ENCODE measurements around the gene ZNF277.

Gene ZNF277

DNA sequence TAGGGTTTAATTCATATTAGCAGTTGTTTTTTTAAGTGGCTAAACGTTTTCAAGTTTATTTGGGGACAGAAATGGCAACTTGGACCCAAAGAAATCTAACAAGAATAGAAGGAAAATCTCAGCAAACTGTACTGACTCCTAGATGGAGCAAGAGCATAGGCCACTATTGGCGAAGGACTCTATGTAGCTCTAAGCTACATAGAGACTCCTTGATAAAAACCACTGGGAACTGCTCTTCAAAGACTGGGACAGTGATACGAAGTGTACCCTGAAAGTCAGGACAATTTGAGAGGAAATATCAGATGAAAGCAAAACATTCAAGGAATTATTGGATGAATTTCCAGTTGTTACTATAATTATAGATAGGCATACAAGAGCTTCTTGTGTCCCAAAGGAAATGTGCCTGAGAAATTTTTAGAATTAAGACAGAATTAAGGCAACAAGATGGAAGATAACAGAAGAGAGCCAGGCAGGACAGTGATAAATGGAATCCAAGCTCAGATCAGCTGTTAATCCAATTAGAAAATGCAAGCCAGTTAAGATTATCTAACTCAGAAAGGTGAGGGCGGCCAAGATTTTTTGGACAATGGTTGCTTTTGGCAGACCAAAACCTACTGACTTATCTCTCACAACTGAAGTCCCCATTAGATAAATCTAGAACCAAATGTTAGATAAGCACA, 140.0 kb downstream of the ZNF277 start:
- Histone ChIP-seq H4K20me1 (ENCODE audit: low read depth, low read length) (no peaks in the 10 kb centered on the region), H3K4me2 (ENCODE audit: low read depth, low read length, poor library complexity, severe bottlenecking) (no peak overlapping the region), H3K4me3 (ENCODE audit: insufficient read depth, low read length, poor library complexity, severe bottlenecking) (no peak overlapping the region), H3K9ac (ENCODE audit: low read length) (no peak overlapping the region), H3K27me3 (ENCODE audit: low read length) (no peaks in the 10 kb centered on the region), H3K79me2 (ENCODE audit: insufficient read depth, low read length) (no peaks in the 10 kb centered on the region), H3K27ac (ENCODE audit: low read depth, low read length) (no peak overlapping the region), H3K9me3 (ENCODE audit: insufficient read depth, low read length) (no peaks in the 10 kb centered on the region), H3K36me3 (ENCODE audit: low read length) (peaks cover 11% of the 10 kb centered on the region; the same call in 1 of the 2 replicates), H3K9me2 (replicated peaks; ENCODE audit: insufficient read depth, low read length) (no peaks in the 10 kb centered on the region), H2AFZ (ENCODE audit: low read depth, low read length, severe bottlenecking) (no peak overlapping the region), H3F3A (ENCODE audit: insufficient read depth) (no peaks in the 10 kb centered on the region)
- TF ChIP-seq, protein P1, sequence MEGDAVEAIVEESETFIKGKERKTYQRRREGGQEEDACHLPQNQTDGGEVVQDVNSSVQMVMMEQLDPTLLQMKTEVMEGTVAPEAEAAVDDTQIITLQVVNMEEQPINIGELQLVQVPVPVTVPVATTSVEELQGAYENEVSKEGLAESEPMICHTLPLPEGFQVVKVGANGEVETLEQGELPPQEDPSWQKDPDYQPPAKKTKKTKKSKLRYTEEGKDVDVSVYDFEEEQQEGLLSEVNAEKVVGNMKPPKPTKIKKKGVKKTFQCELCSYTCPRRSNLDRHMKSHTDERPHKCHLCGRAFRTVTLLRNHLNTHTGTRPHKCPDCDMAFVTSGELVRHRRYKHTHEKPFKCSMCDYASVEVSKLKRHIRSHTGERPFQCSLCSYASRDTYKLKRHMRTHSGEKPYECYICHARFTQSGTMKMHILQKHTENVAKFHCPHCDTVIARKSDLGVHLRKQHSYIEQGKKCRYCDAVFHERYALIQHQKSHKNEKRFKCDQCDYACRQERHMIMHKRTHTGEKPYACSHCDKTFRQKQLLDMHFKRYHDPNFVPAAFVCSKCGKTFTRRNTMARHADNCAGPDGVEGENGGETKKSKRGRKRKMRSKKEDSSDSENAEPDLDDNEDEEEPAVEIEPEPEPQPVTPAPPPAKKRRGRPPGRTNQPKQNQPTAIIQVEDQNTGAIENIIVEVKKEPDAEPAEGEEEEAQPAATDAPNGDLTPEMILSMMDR (IDR thresholded peaks at IDR 0.05; ENCODE audit: insufficient read depth, low read length, poor library complexity, severe bottlenecking), result no peak
- no peak for TF ChIP-seq EZH2phosphoT487 (conservative IDR thresholded peaks at IDR 0.05; ENCODE audit: low read length)

DNA sequence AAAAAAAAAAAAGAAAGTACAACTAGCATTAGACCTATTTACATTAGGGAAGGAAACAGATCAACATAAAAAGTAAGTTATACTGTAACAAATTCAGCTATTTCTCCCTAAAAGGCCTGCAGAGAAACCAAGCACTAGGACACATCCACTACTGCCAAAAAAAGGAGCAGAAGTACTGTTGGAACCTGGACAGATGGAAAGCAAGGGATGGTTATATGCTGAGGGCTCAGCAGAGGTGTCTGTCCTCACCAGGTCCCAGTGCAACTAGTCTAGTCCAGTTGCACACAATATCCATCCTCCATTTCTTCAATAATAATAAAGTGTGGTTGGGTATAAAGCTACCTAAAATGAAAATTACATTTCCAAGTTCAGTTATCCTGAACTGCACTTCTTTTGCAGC, 140.6 kb downstream of the ZNF277 start:
- Histone ChIP-seq H3K79me2 (ENCODE audit: insufficient read depth, low read length) (no peaks in the 10 kb centered on the region), H3K4me2 (ENCODE audit: low read depth, low read length, poor library complexity, severe bottlenecking) (no peak overlapping the region)
- TF ChIP-seq, protein P1 (IDR thresholded peaks at IDR 0.05; ENCODE audit: insufficient read depth, low read length, poor library complexity, severe bottlenecking), result no peak
- no peak for TF ChIP-seq EZH2phosphoT487 (conservative IDR thresholded peaks at IDR 0.05; ENCODE audit: low read length)

DNA sequence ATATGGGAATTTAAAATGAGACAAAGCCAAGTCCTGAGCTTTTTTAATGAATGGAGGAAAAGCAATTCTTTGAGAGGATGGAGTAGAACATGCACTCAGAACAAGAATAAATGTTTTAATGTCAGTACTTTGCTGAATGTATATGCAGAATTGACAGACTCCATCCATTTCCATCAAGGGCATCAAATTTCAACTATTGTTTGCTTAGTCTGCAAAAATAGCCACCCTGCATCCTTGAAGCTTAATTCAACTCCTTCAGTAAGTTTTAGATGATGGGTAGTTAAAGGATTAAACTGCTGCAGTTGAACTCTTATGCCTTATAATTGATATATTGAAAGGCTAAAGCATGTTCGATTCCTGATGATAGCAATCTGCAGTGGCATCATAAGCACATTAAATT, 144.1 kb downstream of the ZNF277 start:
- Histone ChIP-seq H3F3A (ENCODE audit: insufficient read depth) (no peaks in the 10 kb centered on the region), H3K9me2 (replicated peaks; ENCODE audit: insufficient read depth, low read length) (no peaks in the 10 kb centered on the region), H3K9me3 (ENCODE audit: insufficient read depth, low read length) (no peaks in the 10 kb centered on the region), H2AFZ (ENCODE audit: low read depth, low read length, severe bottlenecking) (no peak overlapping the region), H3K79me2 (ENCODE audit: insufficient read depth, low read length) (no peaks in the 10 kb centered on the region), H3K4me2 (ENCODE audit: low read depth, low read length, poor library complexity, severe bottlenecking) (no peak overlapping the region), H3K9ac (ENCODE audit: low read length) (no peak overlapping the region), H3K27ac (ENCODE audit: low read depth, low read length) (no peak overlapping the region), H3K27me3 (ENCODE audit: low read length) (no peaks in the 10 kb centered on the region), H3K36me3 (ENCODE audit: low read length) (no peaks in the 10 kb centered on the region), H4K20me1 (ENCODE audit: low read depth, low read length) (no peaks in the 10 kb centered on the region), H3K4me3 (ENCODE audit: insufficient read depth, low read length, poor library complexity, severe bottlenecking) (no peak overlapping the region)
- TF ChIP-seq, protein P1 (IDR thresholded peaks at IDR 0.05; ENCODE audit: insufficient read depth, low read length, poor library complexity, severe bottlenecking), result no peak
- TF ChIP-seq EZH2phosphoT487 (conservative IDR thresholded peaks at IDR 0.05; ENCODE audit: low read length), result no peak

More for the DNA sequence above, 140.6 kb downstream of the ZNF277 start:
- Histone ChIP-seq H3K9me2 (replicated peaks; ENCODE audit: insufficient read depth, low read length) (no peaks in the 10 kb centered on the region), H3K27ac (ENCODE audit: low read depth, low read length) (no peak overlapping the region), H3K9me3 (ENCODE audit: insufficient read depth, low read length) (no peaks in the 10 kb centered on the region), H3K9ac (ENCODE audit: low read length) (no peak overlapping the region), H2AFZ (ENCODE audit: low read depth, low read length, severe bottlenecking) (no peak overlapping the region), H3K4me3 (ENCODE audit: insufficient read depth, low read length, poor library complexity, severe bottlenecking) (no peak overlapping the region), H4K20me1 (ENCODE audit: low read depth, low read length) (no peaks in the 10 kb centered on the region), H3F3A (ENCODE audit: insufficient read depth) (no peaks in the 10 kb centered on the region), H3K36me3 (ENCODE audit: low read length) (peaks cover 9% of the 10 kb centered on the region; the same call in 1 of the 2 replicates), H3K27me3 (ENCODE audit: low read length) (no peaks in the 10 kb centered on the region)
